MM.1S (cell line): ENCODE data around the gene EML6.

Source experiments
- DNase-seq: peaks from one replicate; pipeline ENCODE4 v3.0.0-alpha.2; 2015
- H2AFZ ChIP-seq: fragments of 300-600 bp; sonication (generic); 2 replicates; pipeline ENCODE4 v1.6.0; 2016; ENCODE audit warnings: antibody characterized with exemption, low read length
- H3F3A ChIP-seq: fragments of 300-600 bp; sonication (generic); 2 replicates; pipeline ENCODE4 v1.6.1; 2016; ENCODE audit warnings: mild to moderate bottlenecking, antibody characterized with exemption, low read length, moderate library complexity, mixed read lengths; ENCODE audit not compliant: insufficient read depth
- H3K27ac ChIP-seq: fragments of 300-600 bp; sonication (generic); 2 replicates; pipeline ENCODE4 v1.5.1; 2016; ENCODE audit warnings: mild to moderate bottlenecking, low read length
- H3K27me3 ChIP-seq: fragments of 300-600 bp; sonication (generic); replicated peaks from 2 replicates; pipeline ENCODE4 v1.6.0; 2016; ENCODE audit warnings: low read length; ENCODE audit not compliant: insufficient read depth
- H3K36me3 ChIP-seq: fragments of 300-600 bp; sonication (generic); replicated peaks from 2 replicates; pipeline ENCODE4 v1.6.1; 2016; ENCODE audit warnings: mild to moderate bottlenecking, low read length, mixed read lengths; ENCODE audit not compliant: insufficient read depth
- H3K4me1 ChIP-seq: fragments of 300-600 bp; sonication (generic); 2 replicates; pipeline ENCODE4 v1.6.1; 2016; ENCODE audit warnings: low read length, mixed read lengths
- H3K4me2 ChIP-seq: fragments of 300-600 bp; sonication (generic); 2 replicates; pipeline ENCODE4 v1.6.0; 2016; ENCODE audit warnings: low read depth, low read length
- H3K4me3 ChIP-seq: fragments of 300-600 bp; sonication (generic); 2 replicates; pipeline ENCODE4 v1.5.1; 2016; ENCODE audit warnings: low read length, mixed read lengths
- H3K79me2 ChIP-seq: fragments of 300-600 bp; sonication (generic); 2 replicates; pipeline ENCODE4 v1.6.1; 2016; ENCODE audit warnings: mixed run types, low read length, mixed read lengths
- H3K9ac ChIP-seq: fragments of 300-600 bp; sonication (generic); 2 replicates; pipeline ENCODE4 v1.6.1; 2016; ENCODE audit warnings: low read length, mixed read lengths
- H3K9me2 ChIP-seq: fragments of 300-600 bp; sonication (generic); replicated peaks from 2 replicates; pipeline ENCODE4 v1.6.1; 2016; ENCODE audit warnings: mild to moderate bottlenecking, low read length, mixed read lengths; ENCODE audit not compliant: insufficient read depth
- H3K9me3 ChIP-seq: fragments of 300-600 bp; sonication (generic); replicated peaks from 2 replicates; pipeline ENCODE4 v1.6.1; 2016; ENCODE audit warnings: mild to moderate bottlenecking, low read length, mixed read lengths; ENCODE audit not compliant: insufficient read depth
- H4K20me1 ChIP-seq: fragments of 300-600 bp; sonication (generic); 2 replicates; pipeline ENCODE4 v1.6.1; 2016; ENCODE audit warnings: mild to moderate bottlenecking, low read length, moderate library complexity, mixed read lengths; ENCODE audit not compliant: insufficient read depth
- CTCF ChIP-seq: fragments of 300-600 bp; sonication (generic); IDR thresholded peaks from 2 replicates; pipeline ENCODE4 v1.5.1; 2016; ENCODE audit warnings: antibody characterized with exemption, low read length, mixed read lengths
- EZH2 ChIP-seq: fragments of 300-600 bp; sonication (generic); optimal IDR thresholded peaks from 2 replicates; pipeline ENCODE3; 2017; ENCODE audit warnings: low read depth, mild to moderate bottlenecking, antibody characterized with exemption, low read length, mixed read lengths
- EZH2phosphoT487 ChIP-seq: fragments of 300-600 bp; sonication (generic); IDR thresholded peaks from 2 replicates; pipeline ENCODE4 v1.6.1; 2018; ENCODE audit warnings: antibody characterized with exemption, low read length

EML6 gene

GRCh38 chr2:54685263-54685775 lies 38.1 kb upstream of the EML6 start:
- DNase-seq, result no peak
- H4K20me1 ChIP-seq, result no peaks in the 10 kb centered on the region
- H3K4me3 ChIP-seq, result no peak overlapping the region
- no peaks in the 10 kb centered on the region for H3F3A ChIP-seq
- H3K27me3 ChIP-seq, result no peaks in the 10 kb centered on the region
- H3K4me2 ChIP-seq, result no peak overlapping the region
- H3K4me1 ChIP-seq, result no peaks in the 10 kb centered on the region
- no peak overlapping the region for H3K27ac ChIP-seq
- TF ChIP-seq CTCF, result no peak
- TF ChIP-seq EZH2, result no peak
- TF ChIP-seq EZH2phosphoT487, result no peak
- H3K9me2 ChIP-seq, result no peaks in the 10 kb centered on the region
- H3K9me3 ChIP-seq, result no peaks in the 10 kb centered on the region
- H2AFZ ChIP-seq, result no peak overlapping the region
- no peaks in the 10 kb centered on the region for H3K36me3 ChIP-seq
- H3K9ac ChIP-seq, result no peak overlapping the region
- no peaks in the 10 kb centered on the region for H3K79me2 ChIP-seq

- no peaks in the 10 kb centered on the region for H4K20me1 ChIP-seq
- H3K9ac ChIP-seq, result no peak overlapping the region
- no peaks in the 10 kb centered on the region for H3K4me1 ChIP-seq
- H3K79me2 ChIP-seq, result no peaks in the 10 kb centered on the region
- H2AFZ ChIP-seq, result no peak overlapping the region
- no peak for DNase-seq
- H3K9me3 ChIP-seq, result no peaks in the 10 kb centered on the region
- H3K9me2 ChIP-seq, result no peaks in the 10 kb centered on the region
- no peak overlapping the region for H3K27ac ChIP-seq
- no peaks in the 10 kb centered on the region for H3K36me3 ChIP-seq
- TF ChIP-seq EZH2 (no peak), EZH2phosphoT487 (no peak), CTCF (no peak)
- H3F3A ChIP-seq, result no peaks in the 10 kb centered on the region
- no peaks in the 10 kb centered on the region for H3K27me3 ChIP-seq
- no peak overlapping the region for H3K4me3 ChIP-seq
- H3K4me2 ChIP-seq, result no peak overlapping the region
Observed at GRCh38 chr2:54687595-54688152, 35.8 kb upstream of the EML6 start.

GRCh38 chr2:54691445-54692135 lies 31.9 kb upstream of the EML6 start:
- Histone ChIP-seq H3K9ac (no peak overlapping the region), H3F3A (no peaks in the 10 kb centered on the region), H3K27me3 (no peaks in the 10 kb centered on the region), H2AFZ (no peak overlapping the region), H3K79me2 (no peaks in the 10 kb centered on the region), H3K36me3 (no peaks in the 10 kb centered on the region), H3K4me2 (no peak overlapping the region), H3K9me2 (no peaks in the 10 kb centered on the region), H3K4me1 (no peaks in the 10 kb centered on the region), H3K27ac (no peak overlapping the region), H3K9me3 (no peaks in the 10 kb centered on the region), H3K4me3 (no peak overlapping the region), H4K20me1 (no peaks in the 10 kb centered on the region)
- no peak for TF ChIP-seq EZH2phosphoT487
- TF ChIP-seq EZH2, result no peak
- TF ChIP-seq CTCF, result no peak
- no peak for DNase-seq
